NCI-H146 treated with DMSO at 0.1 percent for 48 hours (cell line): ENCODE data around the gene MBNL1.

Experiments used
- DNase-seq: peaks from one replicate; lab custom pipeline; 2025; ENCODE audit not compliant: unreplicated experiment; lab: John Stamatoyannopoulos, UW

The MBNL1 gene

GRCh38 chr3:152295344-152295743 lies 26.6 kb downstream of the MBNL1 start:
- DNase-seq = no peak

GRCh38 chr3:152295806-152296205 lies 27.1 kb downstream of the MBNL1 start:
- DNase-seq = no peak

- no peak for DNase-seq
Measured at GRCh38 chr3:152296382-152296781, 27.7 kb downstream of the MBNL1 start.

GRCh38 chr3:152296971-152297370 lies 28.2 kb downstream of the MBNL1 start:
- no peak for DNase-seq

- peak; percentile 40 for DNase-seq
Measured at GRCh38 chr3:152298393-152299248, 29.9 kb downstream of the MBNL1 start.

- no peak for DNase-seq
Measured at GRCh38 chr3:152299249-152299976, 30.7 kb downstream of the MBNL1 start.

- DNase-seq = no peak
Measured at GRCh38 chr3:152300029-152300731, 31.5 kb downstream of the MBNL1 start.

GRCh38 chr3:152301745-152302181 lies 33.0 kb downstream of the MBNL1 start:
- no peak for DNase-seq

- no peak for DNase-seq
Measured at GRCh38 chr3:152302521-152303021, 33.8 kb downstream of the MBNL1 start.

- no peak for DNase-seq
Measured at GRCh38 chr3:152304160-152304559, 35.4 kb downstream of the MBNL1 start.

GRCh38 chr3:152305075-152305474 lies 36.3 kb downstream of the MBNL1 start:
- DNase-seq = no peak

GRCh38 chr3:152307829-152308474 lies 39.2 kb downstream of the MBNL1 start:
- no peak for DNase-seq

GRCh38 chr3:152308475-152308844 lies 39.7 kb downstream of the MBNL1 start:
- no peak for DNase-seq

GRCh38 chr3:152309031-152309430 lies 40.3 kb downstream of the MBNL1 start:
- no peak for DNase-seq

GRCh38 chr3:152309535-152310307 lies 41.0 kb downstream of the MBNL1 start:
- no peak for DNase-seq

GRCh38 chr3:152313430-152313829 lies 44.7 kb downstream of the MBNL1 start:
- DNase-seq = no peak

- DNase-seq = no peak
Measured at GRCh38 chr3:152313914-152314313, 45.2 kb downstream of the MBNL1 start.

GRCh38 chr3:152314677-152315353 lies 46.1 kb downstream of the MBNL1 start:
- peak; percentile 43 for DNase-seq

- DNase-seq = no peak
Measured at GRCh38 chr3:152315623-152316022, 46.9 kb downstream of the MBNL1 start.

GRCh38 chr3:152316318-152316717 lies 47.6 kb downstream of the MBNL1 start:
- DNase-seq = no peak
